Psoas muscle (tissue), 8 donors: ENCODE measurements around the gene MYF6. TPM values are rescaled to one million over a fixed set of nuclear protein-coding genes. Genes with fewer than 3 reads are reported as not detected.

Experiments
- ATAC-seq, 4 donors: fragments of 200-7000 bp; cut with Tn5 transposase; one replicate each; pipeline ENCODE4 v1.9.1; 2020; ENCODE audit warnings: moderate library complexity in 3 of 4, mild to moderate bottlenecking in 2 of 4
- DNase-seq, 2 donors: peaks; one replicate each; pipeline ENCODE4 v3.0.0-alpha.2; 2020
- H3K27ac ChIP-seq: fragments of 200-600 bp; one replicate; pipeline ENCODE4 v1.8.0; 2022
- H3K27me3 ChIP-seq, 3 donors: fragments of 200-600 bp in 1 of 3; one replicate each; pipeline versions ENCODE4 v1.6.1 to v1.8.0; 2013 to 2022; ENCODE audit warnings: low read length in 2 of 3, mild to moderate bottlenecking in 2 of 3, moderate library complexity in 1 of 3; ENCODE audit not compliant: insufficient read depth in 3 of 3
- H3K36me3 ChIP-seq, 2 donors: fragments of 200-600 bp in 1 of 2; one replicate each; pipeline versions ENCODE4 v1.6.1 to v1.8.0; 2013 to 2022; ENCODE audit warnings: low read depth in 1 of 2, mild to moderate bottlenecking in 1 of 2, moderate library complexity in 1 of 2; ENCODE audit not compliant: insufficient read depth in 1 of 2
- H3K4me1 ChIP-seq: fragments of 200-600 bp; one replicate; pipeline ENCODE4 v1.8.0; 2022
- H3K4me3 ChIP-seq: fragments of 200-600 bp; one replicate; pipeline ENCODE4 v1.8.0; 2022; ENCODE audit warnings: mild to moderate bottlenecking
- H3K9me3 ChIP-seq: fragments of 200-600 bp; one replicate; pipeline ENCODE4 v1.8.0; 2022
- CTCF ChIP-seq: fragments of 200-600 bp; IDR thresholded peaks from one replicate; pipeline ENCODE4 v1.8.0; 2022; ENCODE audit warnings: antibody characterized with exemption
- WGBS, 3 donors: extraction: QIAGEN DNeasy Blood & Tissue Kit; methylation state at CpG; one replicate each; pipeline versions ENCODE4 v1.1.6 to v1.1.7; 2013; 5-methylcytosine and 5-hydroxymethylcytosine counted together
- intact Hi-C, 2 donors: fragments of 100-400 bp; cut with DNase I; formaldehyde crosslinking; loops; one replicate each; pipeline versions ENCODE4 v1.11.0 to v1.14.2; 2022
- polyA plus RNA-seq, 3 donors: library from polyadenylated mRNA; stranded (reverse); fragments of 200-250 nt; gene quantifications; one replicate each; pipeline ENCODE4 v1.2.3, GENCODE V29; 2013
- total RNA-seq, 4 donors: library from RNA; stranded (reverse); fragmentation: NEBNext Ultra II Directional in 2 of 4; extraction: Animal tissue kit (Norgen Biotek cat#: 25700) in 2 of 4; gene quantifications; one replicate each; pipeline versions ENCODE4 v1.2.1 to v1.2.4, GENCODE V29; 2021 to 2023
- donor health status: healthy with polysubstance abuse.
- donor health status: DM: no; HTN: no; CAD: no; lungs with moderate emphysema.
- donor health status: Bipolar disorder and iron deficiency.
- donor health status: healthy.
- donor health status: DM: yes; HTN: yes; CAD: no.
- donor health status: DM: no; HTN: no; CAD: no.
- donor health status: DM: no; HTN: no; CAD: no.
- donor health status: DM: yes; HTN: yes; CAD: no.

MYF6 gene
- total and polyA plus RNA-seq, 7 donors = 66.7 to 1,359 (median 377) TPM

GRCh38 chr12:80681287-80681686, 26.1 kb upstream of the MYF6 start:
- ATAC-seq = peak in 3 of 4 donors; percentile 40 to 68 (median 61)
- TF ChIP-seq CTCF = no peak
- 14 to 23% (median 19%) methylated on average over 2 of the region's 2 CpGs for WGBS, 3 donors

GRCh38 chr12:80681786-80682185, 25.6 kb upstream of the MYF6 start:
- Histone ChIP-seq H3K27ac (peak overlapping the region; percentile 64), H3K4me3 (peak overlapping the region; percentile 60), H3K36me3 (no peaks in the 10 kb centered on the region), H3K4me1 (peaks cover 41% of the 10 kb centered on the region), H3K27me3 (no peaks in the 10 kb centered on the region), H3K9me3 (peaks cover under 1% of the 10 kb centered on the region)
- DNase-seq = no peak
- intact Hi-C loops = loop anchor here in 1 of 2 donors (2.0 kb wide), 1 partner anchor 19 kb away; no protein-coding TSS in a partner anchor
- no peak for ATAC-seq
- no peak for TF ChIP-seq CTCF
- WGBS, 3 donors = 29 to 53% (median 33%) methylated on average over 3 of the region's 3 CpGs

More at GRCh38 chr12:80681287-80681686, 26.1 kb upstream of the MYF6 start:
- Histone ChIP-seq H3K36me3 (no peaks in the 10 kb centered on the region), H3K4me3 (peak overlapping the region; percentile 60), H3K4me1 (peaks cover 45% of the 10 kb centered on the region), H3K27ac (peak overlapping the region; percentile 64), H3K9me3 (no peaks in the 10 kb centered on the region), H3K27me3 (no peaks in the 10 kb centered on the region)
- no peak for DNase-seq
- intact Hi-C loops = loop anchor here in 1 of 2 donors (2.0 kb wide), 1 partner anchor 20 kb away; no protein-coding TSS in a partner anchor

- Histone ChIP-seq H3K36me3 (no peaks in the 10 kb centered on the region), H3K4me3 (peak overlapping the region; percentile 60), H3K27ac (peak overlapping the region; percentile 64), H3K9me3 (peaks cover 6% of the 10 kb centered on the region), H3K27me3 (no peaks in the 10 kb centered on the region), H3K4me1 (peaks cover 29% of the 10 kb centered on the region)
- intact Hi-C loops = no loop called here
- DNase-seq (no peak), ATAC-seq (peak in 1 of 4 donors; percentile 12)
- TF ChIP-seq CTCF = no peak
- 80 to 87% (median 83%) methylated on average over 7 of the region's 7 CpGs for WGBS, 3 donors
Observed at GRCh38 chr12:80684077-80684495, 23.3 kb upstream of the MYF6 start.

- no peak for ATAC-seq
- H3K9me3 ChIP-seq = peaks cover 6% of the 10 kb centered on the region
- 58 to 92% (median 79%) methylated on average over 1 of the region's 1 CpG for WGBS, 3 donors
- H3K36me3 ChIP-seq = no peaks in the 10 kb centered on the region
- intact Hi-C loops = no loop called here
- TF ChIP-seq CTCF = no peak
- peak overlapping the region; percentile 74 for H3K27ac ChIP-seq
- no peaks in the 10 kb centered on the region for H3K27me3 ChIP-seq
- peaks cover 49% of the 10 kb centered on the region for H3K4me1 ChIP-seq
- no peak for DNase-seq
- H3K4me3 ChIP-seq = no peak overlapping the region
Observed at GRCh38 chr12:80690090-80690489, 17.3 kb upstream of the MYF6 start.

GRCh38 chr12:80690513-80690912, 16.9 kb upstream of the MYF6 start:
- Histone ChIP-seq H3K4me3 (no peak overlapping the region), H3K4me1 (peaks cover 49% of the 10 kb centered on the region), H3K36me3 (no peaks in the 10 kb centered on the region), H3K27me3 (no peaks in the 10 kb centered on the region), H3K27ac (peak overlapping the region; percentile 74), H3K9me3 (peaks cover 6% of the 10 kb centered on the region)
- 75 to 84% (median 76%) methylated on average over 2 of the region's 2 CpGs for WGBS, 3 donors
- ATAC-seq (no peak), DNase-seq (no peak)
- no peak for TF ChIP-seq CTCF
- intact Hi-C loops = no loop called here
